ENCODE measurements around the gene GRID2.

Gene GRID2

GRCh38 chr4:92334716-92335350 is 31.1 kb downstream of the GRID2 start:
- DNase-seq (ENCODE audit: low read depth) = no peak
- H3K4me3 ChIP-seq (ENCODE audit: low read depth, low read length) = no peak overlapping the region
- no peak for TF ChIP-seq CTCF (IDR thresholded peaks at IDR 0.05; ENCODE audit: low read depth, low read length, missing control alignments)

- TF ChIP-seq CTCF (IDR thresholded peaks at IDR 0.05; ENCODE audit: low read depth, low read length, missing control alignments) = no peak
- no peak overlapping the region for H3K4me3 ChIP-seq (ENCODE audit: low read depth, low read length)
- no peak for DNase-seq (ENCODE audit: low read depth)
Observed at GRCh38 chr4:92339676-92340075, 35.9 kb downstream of the GRID2 start.

- H3K4me3 ChIP-seq (ENCODE audit: low read depth, low read length) = no peak overlapping the region
- no peak for DNase-seq (ENCODE audit: low read depth)
- TF ChIP-seq CTCF (IDR thresholded peaks at IDR 0.05; ENCODE audit: low read depth, low read length, missing control alignments) = no peak
Observed at GRCh38 chr4:92344216-92344615, 40.5 kb downstream of the GRID2 start.

- DNase-seq (ENCODE audit: low read depth) = no peak
- H3K4me3 ChIP-seq (ENCODE audit: low read depth, low read length) = no peak overlapping the region
- no peak for TF ChIP-seq CTCF (IDR thresholded peaks at IDR 0.05; ENCODE audit: low read depth, low read length, missing control alignments)
Observed at GRCh38 chr4:92346289-92346688, 42.5 kb downstream of the GRID2 start.

DNA sequence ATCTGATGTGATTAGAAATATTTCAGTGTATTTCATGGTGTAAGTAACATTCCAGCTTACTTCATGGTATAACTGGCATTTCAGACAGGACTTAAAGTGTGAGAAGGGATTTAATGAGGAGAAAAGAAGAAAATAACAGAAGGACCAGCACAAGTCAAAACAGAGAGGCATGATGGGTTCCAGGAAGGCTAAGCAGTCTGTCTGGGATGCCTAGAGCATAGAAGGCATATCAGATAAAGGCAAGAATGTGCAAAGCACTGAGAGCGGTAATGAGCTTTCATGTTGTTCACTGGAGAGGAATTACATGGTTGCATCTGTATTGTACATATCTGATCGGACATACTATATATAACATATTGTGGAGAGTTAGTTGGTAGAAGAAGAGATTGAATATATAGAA is 54.2 kb downstream of the GRID2 start:
- DNase-seq (ENCODE audit: low read depth) = no peak
- no peak for TF ChIP-seq CTCF (IDR thresholded peaks at IDR 0.05; ENCODE audit: low read depth, low read length, missing control alignments)
- no peak overlapping the region for H3K4me3 ChIP-seq (ENCODE audit: low read depth, low read length)

- TF ChIP-seq CTCF (IDR thresholded peaks at IDR 0.05; ENCODE audit: low read depth, low read length, missing control alignments) = no peak
- DNase-seq (ENCODE audit: low read depth) = no peak
- no peak overlapping the region for H3K4me3 ChIP-seq (ENCODE audit: low read depth, low read length)
Observed at GRCh38 chr4:92359491-92359890, 55.7 kb downstream of the GRID2 start.

DNA sequence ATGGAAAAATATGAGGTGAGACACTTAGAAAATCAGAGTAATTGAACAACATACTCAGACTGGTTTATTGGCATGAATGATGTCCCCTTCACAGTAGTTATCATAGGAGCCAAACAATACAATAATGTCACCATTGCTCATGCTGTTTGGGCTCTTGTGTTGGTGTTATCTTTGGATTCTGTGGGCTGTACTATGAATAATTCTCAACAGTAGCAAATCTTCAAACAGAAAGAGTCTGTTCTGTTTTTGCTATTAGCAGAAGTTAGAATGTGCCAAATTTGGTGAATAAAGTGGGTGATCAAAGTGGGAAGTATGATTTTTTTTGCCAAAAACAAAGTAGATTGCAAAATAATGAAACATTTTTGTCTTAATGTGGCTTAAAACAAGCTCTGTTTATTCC is 58.3 kb downstream of the GRID2 start:
- H3K4me3 ChIP-seq (ENCODE audit: low read depth, low read length) = no peak overlapping the region
- DNase-seq (ENCODE audit: low read depth) = no peak
- no peak for TF ChIP-seq CTCF (IDR thresholded peaks at IDR 0.05; ENCODE audit: low read depth, low read length, missing control alignments)

Measured in GM12864 (cell line).